Calu3 (cell line): ENCODE data around the gene STK38. TPM values are rescaled to one million over a fixed set of nuclear protein-coding genes. Genes with fewer than 3 reads are reported as not detected.
A peak's percentile ranks its signal among the peaks of the same experiment; 100 is the strongest.
"Not testable (repeated sequence)": the region's sequence is repeated elsewhere in the genome, so short reads cannot be mapped to it uniquely, and the experiment has no call there.

Experiments
- BruUV-seq: library from RNA; stranded (reverse); fragments of 400-500 nt; replicated peaks from 2 replicates; lab custom pipeline; 2021; lab: Mats Ljungman, UMichigan
- CTCF ChIA-PET: fragments of 300-600 bp; sonication (Branson Sonifier 250); formaldehyde crosslinking; loops from one replicate; lab custom pipeline; 2022; ENCODE audit warnings: antibody characterized with exemption; lab: Charles Lee
- DNase-seq: peaks from one replicate; pipeline ENCODE4 v3.0.0; 2022
- H3K27ac Mint-ChIP-seq: one replicate; pipeline ENCODE4 v1.8.0; 2022; ENCODE audit warnings: mixed read lengths; ENCODE audit not compliant: unreplicated experiment
- H3K27me3 Mint-ChIP-seq: one replicate; pipeline ENCODE4 v1.8.0; 2022; ENCODE audit warnings: mixed read lengths; ENCODE audit not compliant: unreplicated experiment
- H3K36me3 Mint-ChIP-seq: one replicate; pipeline ENCODE4 v1.8.0; 2022; ENCODE audit warnings: mild to moderate bottlenecking, moderate library complexity, mixed read lengths; ENCODE audit not compliant: insufficient read depth, unreplicated experiment
- H3K4me1 Mint-ChIP-seq: one replicate; pipeline ENCODE4 v1.8.0; 2022; ENCODE audit warnings: mild to moderate bottlenecking, low read depth, mixed read lengths; ENCODE audit not compliant: unreplicated experiment
- H3K4me3 Mint-ChIP-seq: one replicate; pipeline ENCODE4 v1.8.0; 2022; ENCODE audit warnings: mild to moderate bottlenecking, low read depth, moderate library complexity, mixed read lengths; ENCODE audit not compliant: unreplicated experiment
- H3K9me3 Mint-ChIP-seq: one replicate; pipeline ENCODE4 v1.8.0; 2022; ENCODE audit warnings: low read depth, mixed read lengths; ENCODE audit not compliant: unreplicated experiment
- intact Hi-C: fragments of 100-400 bp; cut with micrococcal nuclease; formaldehyde crosslinking; loops from one replicate; pipeline ENCODE4 v1.10.0; 2022; ENCODE audit not compliant: unreplicated experiment
- total RNA-seq: library from RNA; stranded (reverse); gene quantifications from 2 replicates; pipeline ENCODE4 v1.2.3, GENCODE V29; 2022
- TF ChIP-seq, protein P1 (sequence below): fragments of 200-600 bp; IDR thresholded peaks from one replicate; pipeline ENCODE4 v1.8.0; 2022; ENCODE audit warnings: antibody characterized with exemption; ENCODE audit not compliant: unreplicated experiment

The STK38 gene
- total RNA-seq, 1 experiment from 2014 or later: 70.3 TPM

DNA sequence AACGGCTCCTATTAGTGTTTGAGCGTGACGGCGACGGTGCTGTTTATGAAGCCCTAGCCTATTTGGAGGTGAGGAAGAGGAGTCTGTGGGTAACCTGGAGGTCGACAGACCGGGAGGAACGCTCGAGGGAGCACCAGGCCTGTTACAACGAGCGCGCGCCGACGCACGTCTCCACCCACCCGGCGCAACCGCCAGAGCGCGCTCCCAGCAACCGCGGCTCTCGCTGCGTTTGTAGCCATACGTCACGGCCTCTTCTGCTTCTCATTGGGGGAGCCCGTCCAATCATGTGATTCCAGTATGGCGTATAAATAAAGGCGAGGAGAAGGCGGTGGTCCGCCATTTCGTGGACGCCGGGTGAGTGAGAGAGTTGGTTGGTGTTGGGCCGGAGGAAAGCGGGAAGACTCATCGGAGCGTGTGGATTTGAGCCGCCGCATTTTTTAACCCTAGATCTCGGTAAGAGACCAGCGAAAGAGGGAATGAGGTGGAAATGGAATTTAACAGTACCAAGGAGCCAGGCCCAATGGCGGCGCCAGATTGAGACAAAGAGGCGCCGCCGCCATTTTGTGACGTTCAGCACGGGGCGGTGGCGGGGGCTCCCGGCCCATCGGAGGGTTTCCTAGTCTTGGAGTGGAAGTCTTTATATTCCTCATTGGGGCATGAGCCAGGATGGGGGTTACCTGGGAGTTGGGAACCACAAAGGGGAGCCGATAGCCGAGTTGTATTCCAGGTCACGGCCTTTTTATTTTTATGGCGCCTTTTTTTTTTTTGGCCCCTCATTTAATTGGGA is 46.9 kb upstream of the STK38 start, which contains the start of gene SRSF3:
SRSF3 (plus strand) TSS at position 334 of the 787 bp plus-strand sequence. CDS start 2,401 bp downstream, outside the sequence.
- H3K36me3 Mint-ChIP-seq: peaks cover 67% of the 10 kb centered on the region

DNA sequence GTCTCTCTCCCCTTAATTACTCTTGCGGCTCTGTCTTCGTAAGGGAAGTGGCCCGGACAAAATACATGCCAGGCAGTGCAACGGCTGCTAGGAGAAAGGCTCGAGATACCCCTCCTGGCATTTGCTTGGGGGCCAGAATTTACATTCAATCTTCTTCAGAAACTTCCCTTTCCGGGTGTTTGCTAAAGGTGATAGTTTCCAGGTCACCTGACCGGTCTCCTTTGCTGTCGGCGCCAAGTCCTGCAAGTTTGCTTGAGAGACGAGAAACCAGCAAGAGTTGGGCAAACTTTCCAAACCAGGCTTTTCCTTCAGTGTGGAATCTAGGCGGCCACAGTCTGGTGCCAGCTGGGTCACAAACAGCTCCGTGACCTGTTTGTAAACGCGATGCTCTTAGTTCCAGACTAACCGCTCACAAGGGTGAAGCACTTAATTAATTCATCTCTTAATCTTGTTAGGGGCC is 46.3 kb upstream of the STK38 start:
- intact Hi-C loops: loop anchor here (2.0 to 5.0 kb wide), 3 partner anchors 15 to 151 kb away; partner anchors contain the start of genes KCTD20, PXT1 and STK38
- peaks cover 43% of the 10 kb centered on the region for H3K4me1 Mint-ChIP-seq
- BruUV-seq: TSS peak; percentile 91
- no peaks in the 10 kb centered on the region for H3K9me3 Mint-ChIP-seq
- H3K36me3 Mint-ChIP-seq: peaks cover 61% of the 10 kb centered on the region
- DNase-seq: peak; percentile 66
- TF ChIP-seq, protein P1, sequence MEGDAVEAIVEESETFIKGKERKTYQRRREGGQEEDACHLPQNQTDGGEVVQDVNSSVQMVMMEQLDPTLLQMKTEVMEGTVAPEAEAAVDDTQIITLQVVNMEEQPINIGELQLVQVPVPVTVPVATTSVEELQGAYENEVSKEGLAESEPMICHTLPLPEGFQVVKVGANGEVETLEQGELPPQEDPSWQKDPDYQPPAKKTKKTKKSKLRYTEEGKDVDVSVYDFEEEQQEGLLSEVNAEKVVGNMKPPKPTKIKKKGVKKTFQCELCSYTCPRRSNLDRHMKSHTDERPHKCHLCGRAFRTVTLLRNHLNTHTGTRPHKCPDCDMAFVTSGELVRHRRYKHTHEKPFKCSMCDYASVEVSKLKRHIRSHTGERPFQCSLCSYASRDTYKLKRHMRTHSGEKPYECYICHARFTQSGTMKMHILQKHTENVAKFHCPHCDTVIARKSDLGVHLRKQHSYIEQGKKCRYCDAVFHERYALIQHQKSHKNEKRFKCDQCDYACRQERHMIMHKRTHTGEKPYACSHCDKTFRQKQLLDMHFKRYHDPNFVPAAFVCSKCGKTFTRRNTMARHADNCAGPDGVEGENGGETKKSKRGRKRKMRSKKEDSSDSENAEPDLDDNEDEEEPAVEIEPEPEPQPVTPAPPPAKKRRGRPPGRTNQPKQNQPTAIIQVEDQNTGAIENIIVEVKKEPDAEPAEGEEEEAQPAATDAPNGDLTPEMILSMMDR: no peak
- H3K27ac Mint-ChIP-seq: peak overlapping the region; percentile 100
- peak overlapping the region; percentile 80 for H3K4me3 Mint-ChIP-seq
- CTCF ChIA-PET: interaction anchor here (0.6 kb wide), 3 partner anchors 24 to 320 kb away, joined by 4 to 5 read pairs (median 5); no protein-coding TSS in a partner anchor
- peaks cover 14% of the 10 kb centered on the region for H3K27me3 Mint-ChIP-seq

More for the DNA sequence above, 46.9 kb upstream of the STK38 start, which contains the start of gene SRSF3:
- CTCF ChIA-PET: interaction anchor here (0.6 kb wide), 1 partner anchor 171 kb away, joined by 5 read pairs; no protein-coding TSS in a partner anchor
- Mint-ChIP-seq H3K4me3 (peak within 1 kb of the TSS; percentile 80), H3K27ac (peak within 1 kb of the TSS; percentile 100), H3K27me3 (peaks cover 14% of the 10 kb centered on the region), H3K9me3 (no peaks in the 10 kb centered on the region), H3K4me1 (peaks cover 49% of the 10 kb centered on the region)
- intact Hi-C loops: loop anchor here (2.0 to 5.0 kb wide), 3 partner anchors 15 to 152 kb away; partner anchors contain the start of genes KCTD20, PXT1 and STK38
- DNase-seq: peak; percentile 98
- TSS peak; percentile 54 for BruUV-seq
- TF ChIP-seq, protein P1: no peak

DNA sequence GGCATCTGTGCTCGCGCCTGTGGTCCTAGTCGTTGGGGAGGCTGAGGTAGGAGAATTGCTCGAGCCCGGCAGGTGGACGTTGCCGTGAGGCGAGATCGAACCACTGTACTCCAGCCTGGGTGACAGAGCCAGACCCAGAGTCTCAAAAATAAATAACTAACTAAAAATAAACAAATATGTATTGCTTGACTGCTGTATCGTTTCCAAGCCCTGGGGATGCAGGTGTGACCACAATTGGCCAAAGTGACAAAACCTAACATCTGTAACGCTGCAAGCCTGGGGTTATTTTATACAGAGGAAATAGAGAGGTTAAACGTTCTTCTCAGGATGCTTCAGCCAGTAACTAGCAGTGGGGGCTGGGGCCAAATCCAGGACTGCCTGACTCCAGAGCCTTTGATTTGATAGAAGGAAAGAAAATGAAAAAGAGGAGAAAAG is 45.0 kb upstream of the STK38 start:
- DNase-seq: no peak
- peaks cover 47% of the 10 kb centered on the region for H3K36me3 Mint-ChIP-seq
- BruUV-seq: no TSS peak
- H3K9me3 Mint-ChIP-seq: no peaks in the 10 kb centered on the region
- peaks cover 39% of the 10 kb centered on the region for H3K4me1 Mint-ChIP-seq
- H3K27ac Mint-ChIP-seq: peak overlapping the region; percentile 89
- H3K27me3 Mint-ChIP-seq: peaks cover 14% of the 10 kb centered on the region
- TF ChIP-seq, protein P1: no peak
- peak overlapping the region; percentile 29 for H3K4me3 Mint-ChIP-seq
- intact Hi-C loops: loop anchor here (5.0 kb wide), 1 partner anchor 150 kb away; the partner anchor contains the start of genes KCTD20 and PXT1
- CTCF ChIA-PET: interaction anchor here (0.6 kb wide), 1 partner anchor 10 kb away, joined by 3 read pairs; no protein-coding TSS in a partner anchor

DNA sequence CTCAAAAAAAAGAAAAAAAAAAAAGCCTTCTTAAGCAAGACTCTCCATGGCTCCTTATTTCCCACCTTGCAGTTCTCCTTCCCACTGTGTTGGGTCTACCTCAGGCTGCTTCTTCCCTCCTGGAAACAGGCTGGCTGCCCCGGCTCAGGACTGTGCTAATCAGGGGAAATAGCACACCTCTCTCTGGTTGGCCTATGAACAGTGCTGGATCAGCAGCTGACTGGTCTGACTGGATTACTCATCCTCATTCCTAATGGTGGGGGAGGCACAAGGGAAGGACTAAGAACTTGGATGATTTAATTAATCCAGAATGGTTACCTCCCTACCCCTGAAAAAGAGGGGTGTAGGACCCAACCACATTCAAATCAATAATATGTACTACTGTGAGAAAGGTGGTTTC is 43.0 kb upstream of the STK38 start:
- DNase-seq: peak; percentile 72
- BruUV-seq: no TSS peak
- peaks cover 39% of the 10 kb centered on the region for H3K4me1 Mint-ChIP-seq
- H3K4me3 Mint-ChIP-seq: peak overlapping the region; percentile 25
- H3K36me3 Mint-ChIP-seq: peaks cover 27% of the 10 kb centered on the region
- TF ChIP-seq, protein P1: no peak
- H3K27ac Mint-ChIP-seq: peak overlapping the region; percentile 70
- H3K9me3 Mint-ChIP-seq: no peaks in the 10 kb centered on the region
- CTCF ChIA-PET: interaction anchor here (1.0 kb wide), 1 partner anchor 10 kb away, joined by 3 read pairs; no protein-coding TSS in a partner anchor
- intact Hi-C loops: loop anchor here (5.0 kb wide), 1 partner anchor 148 kb away; the partner anchor contains the start of genes KCTD20 and PXT1
- H3K27me3 Mint-ChIP-seq: peaks cover 14% of the 10 kb centered on the region

DNA sequence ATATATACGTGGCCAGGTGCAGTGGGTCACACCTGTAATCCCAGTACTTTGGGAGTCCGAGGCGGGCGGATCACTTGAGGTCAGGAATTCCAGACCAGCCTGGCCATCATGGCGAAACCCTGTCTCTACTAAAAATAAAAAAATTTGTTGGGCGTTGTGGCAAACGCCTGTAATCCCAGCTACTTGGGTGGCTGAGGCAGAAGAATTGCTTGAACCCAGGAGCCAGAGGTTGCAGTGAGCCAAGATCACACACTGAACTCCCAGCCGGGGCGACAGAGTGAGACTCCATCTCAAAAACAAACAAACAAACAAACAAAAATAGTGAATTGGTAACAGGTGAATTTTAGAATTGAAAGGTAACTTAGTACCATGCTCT is 41.7 kb upstream of the STK38 start:
- not testable (repeated sequence) for BruUV-seq, H3K27me3 Mint-ChIP-seq
- peaks cover 15% of the 10 kb centered on the region for H3K36me3 Mint-ChIP-seq

More for the DNA sequence above, 41.7 kb upstream of the STK38 start:
- H3K9me3 Mint-ChIP-seq, DNase-seq, intact Hi-C loops, H3K27ac Mint-ChIP-seq, H3K4me3 Mint-ChIP-seq, CTCF ChIA-PET: not testable (repeated sequence)
- H3K4me1 Mint-ChIP-seq: peaks cover 33% of the 10 kb centered on the region
